HEK293 (cell line): Measurements from ENCODE around the gene NDRG3.

Experiments
- CTCF ChIA-PET: fragments of 350-600 bp; formaldehyde crosslinking; extraction: SDS; loops from one replicate; lab custom pipeline; 2021; ENCODE audit warnings: antibody characterized with exemption; lab: Yijun Ruan, JAX
- POLR2A ChIA-PET: fragments of 300-600 bp; formaldehyde crosslinking; extraction: SDS; loops from one replicate; lab custom pipeline; 2020; ENCODE audit warnings: antibody characterized with exemption, inconsistent platforms; lab: Yijun Ruan, JAX
- H3K27ac ChIP-seq: fragments of 200-500 bp; sonication (Bioruptor generic); 2 replicates; pipeline ENCODE4 v1.5.1; 2014; ENCODE audit warnings: low read depth, low read length, control low read depth, inconsistent platforms; ENCODE audit errors: extremely low read depth
- H3K36me3 ChIP-seq, 2 experiments: fragments of 200-500 bp in 1 of 2; sonication (Bioruptor generic) in 1 of 2; 1 replicate in 1 of 2; 2 replicates in 1 of 2; pipeline ENCODE4 v1.5.1; 2014 to 2017; ENCODE audit warnings: inconsistent platforms in 2 of 2, low read length in 2 of 2; ENCODE audit not compliant: control insufficient read depth in 2 of 2, insufficient read depth in 1 of 2
- H3K4me1 ChIP-seq: fragments of 200-500 bp; sonication (Bioruptor generic); 2 replicates; pipeline ENCODE4 v1.5.1; 2014; ENCODE audit warnings: mild to moderate bottlenecking, low read length, inconsistent platforms; ENCODE audit not compliant: control insufficient read depth, insufficient read depth
- H3K4me3 ChIP-seq: 2 replicates; pipeline ENCODE4 v1.5.1; 2011; ENCODE audit warnings: low read depth, mild to moderate bottlenecking, control low read depth, low read length, moderate library complexity
- H3K9me3 ChIP-seq: fragments of 200-500 bp; sonication (Bioruptor generic); 2 replicates; pipeline ENCODE4 v1.5.1; 2014; ENCODE audit warnings: low read depth, low read length, inconsistent platforms; ENCODE audit not compliant: control insufficient read depth, insufficient read depth
- GLIS1 ChIP-seq: fragments of 450-650 bp; formaldehyde crosslinking; IDR thresholded peaks from 2 replicates; pipeline ENCODE4 v1.5.1; 2016; ENCODE audit warnings: missing biosample characterization, missing genetic modification characterization
- KLF10 ChIP-seq: fragments of 450-650 bp; IDR thresholded peaks from 2 replicates; pipeline ENCODE4 v1.5.1; 2018; ENCODE audit warnings: missing biosample characterization, mild to moderate bottlenecking, missing genetic modification characterization
- WT1 ChIP-seq: fragments of 450-650 bp; formaldehyde crosslinking; IDR thresholded peaks from 2 replicates; pipeline ENCODE4 v1.5.1; 2016; ENCODE audit warnings: missing biosample characterization, missing genetic modification characterization
- ZNF132 ChIP-seq: fragments of 450-650 bp; formaldehyde crosslinking; IDR thresholded peaks from 2 replicates; pipeline ENCODE4 v1.5.1; 2017; ENCODE audit warnings: missing biosample characterization, missing genetic modification characterization, borderline replicate concordance
- ZNF175 ChIP-seq: fragments of 450-650 bp; formaldehyde crosslinking; IDR thresholded peaks from 2 replicates; pipeline ENCODE4 v1.5.1; 2016; ENCODE audit warnings: missing biosample characterization, missing genetic modification characterization
- ZNF544 ChIP-seq: fragments of 450-650 bp; formaldehyde crosslinking; IDR thresholded peaks from 2 replicates; pipeline ENCODE4 v1.5.0; 2017; ENCODE audit warnings: missing biosample characterization, missing genetic modification characterization
- ZNF654 ChIP-seq: fragments of 450-650 bp; formaldehyde crosslinking; IDR thresholded peaks from 2 replicates; pipeline ENCODE4 v1.5.1; 2016; ENCODE audit warnings: low read depth, missing biosample characterization, missing genetic modification characterization
- ZNF660 ChIP-seq: fragments of 450-650 bp; IDR thresholded peaks from 2 replicates; pipeline ENCODE4 v1.5.1; 2018; ENCODE audit warnings: missing biosample characterization, mild to moderate bottlenecking, missing genetic modification characterization
- ZNF791 ChIP-seq: fragments of 450-650 bp; formaldehyde crosslinking; IDR thresholded peaks from 2 replicates; pipeline ENCODE4 v1.5.1; 2016; ENCODE audit warnings: missing biosample characterization, missing genetic modification characterization
- TF ChIP-seq, protein P1 (sequence below): fragments of 450-650 bp; formaldehyde crosslinking; IDR thresholded peaks from 2 replicates; pipeline ENCODE4 v1.5.1; 2016; ENCODE audit warnings: missing biosample characterization, missing genetic modification characterization
- TF ChIP-seq, protein P2 (sequence below): fragments of 450-650 bp; formaldehyde crosslinking; IDR thresholded peaks from 2 replicates; pipeline ENCODE4 v1.5.1; 2017; ENCODE audit warnings: missing biosample characterization, mild to moderate bottlenecking, missing genetic modification characterization, moderate library complexity
- TF ChIP-seq, protein P3 (sequence below): fragments of 450-650 bp; formaldehyde crosslinking; IDR thresholded peaks from 2 replicates; pipeline ENCODE4 v1.5.1; 2016; ENCODE audit warnings: missing biosample characterization, missing genetic modification characterization
- TF ChIP-seq, protein P4 (sequence below): fragments of 450-650 bp; formaldehyde crosslinking; IDR thresholded peaks from 2 replicates; pipeline ENCODE4; 2016; ENCODE audit warnings: missing biosample characterization, missing genetic modification characterization
- TF ChIP-seq, protein P5 (sequence below): fragments of 450-650 bp; formaldehyde crosslinking; IDR thresholded peaks from 2 replicates; pipeline ENCODE4 v1.5.1; 2016; ENCODE audit warnings: missing biosample characterization, missing genetic modification characterization, borderline replicate concordance
- TF ChIP-seq, protein P6 (sequence below): fragments of 450-650 bp; formaldehyde crosslinking; IDR thresholded peaks from 2 replicates; pipeline ENCODE4 v1.5.1; 2016; ENCODE audit warnings: missing biosample characterization, missing genetic modification characterization

Gene NDRG3

DNA sequence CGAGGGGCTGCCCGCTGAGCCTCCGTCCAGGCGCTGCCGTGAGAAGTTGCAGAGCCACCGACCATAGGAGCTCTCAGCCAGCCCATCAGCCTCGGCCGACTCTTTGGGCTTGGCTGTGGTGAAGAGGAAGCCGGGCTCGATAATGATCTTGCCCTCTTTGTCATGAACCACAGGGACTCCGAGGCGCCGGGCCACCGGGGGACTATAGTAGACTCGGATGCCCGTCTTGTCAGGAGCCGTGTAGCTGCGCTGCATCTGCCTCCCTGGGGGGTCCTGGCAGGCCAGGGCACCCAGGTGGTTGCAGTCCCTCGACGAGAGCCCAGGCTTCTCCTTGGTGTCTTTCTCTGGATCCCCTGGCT lies 48.2 kb upstream of the NDRG3 start (continued):
- TF ChIP-seq, protein P1, sequence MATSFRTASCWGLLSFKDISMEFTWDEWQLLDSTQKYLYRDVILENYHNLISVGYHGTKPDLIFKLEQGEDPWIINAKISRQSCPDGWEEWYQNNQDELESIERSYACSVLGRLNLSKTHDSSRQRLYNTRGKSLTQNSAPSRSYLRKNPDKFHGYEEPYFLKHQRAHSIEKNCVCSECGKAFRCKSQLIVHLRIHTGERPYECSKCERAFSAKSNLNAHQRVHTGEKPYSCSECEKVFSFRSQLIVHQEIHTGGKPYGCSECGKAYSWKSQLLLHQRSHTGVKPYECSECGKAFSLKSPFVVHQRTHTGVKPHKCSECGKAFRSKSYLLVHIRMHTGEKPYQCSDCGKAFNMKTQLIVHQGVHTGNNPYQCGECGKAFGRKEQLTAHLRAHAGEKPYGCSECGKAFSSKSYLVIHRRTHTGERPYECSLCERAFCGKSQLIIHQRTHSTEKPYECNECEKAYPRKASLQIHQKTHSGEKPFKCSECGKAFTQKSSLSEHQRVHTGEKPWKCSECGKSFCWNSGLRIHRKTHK (tag by site-specific recombination), result no peak
- TF ChIP-seq ZNF132 (tag by site-specific recombination) (no peak), ZNF175 (no peak), WT1 (no peak), ZNF660 (tag by site-specific recombination) (no peak), KLF10 (tag by site-specific recombination) (no peak)
- TF ChIP-seq, protein P2, sequence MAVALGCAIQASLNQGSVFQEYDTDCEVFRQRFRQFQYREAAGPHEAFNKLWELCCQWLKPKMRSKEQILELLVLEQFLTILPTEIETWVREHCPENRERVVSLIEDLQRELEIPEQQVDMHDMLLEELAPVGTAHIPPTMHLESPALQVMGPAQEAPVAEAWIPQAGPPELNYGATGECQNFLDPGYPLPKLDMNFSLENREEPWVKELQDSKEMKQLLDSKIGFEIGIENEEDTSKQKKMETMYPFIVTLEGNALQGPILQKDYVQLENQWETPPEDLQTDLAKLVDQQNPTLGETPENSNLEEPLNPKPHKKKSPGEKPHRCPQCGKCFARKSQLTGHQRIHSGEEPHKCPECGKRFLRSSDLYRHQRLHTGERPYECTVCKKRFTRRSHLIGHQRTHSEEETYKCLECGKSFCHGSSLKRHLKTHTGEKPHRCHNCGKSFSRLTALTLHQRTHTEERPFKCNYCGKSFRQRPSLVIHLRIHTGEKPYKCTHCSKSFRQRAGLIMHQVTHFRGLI (tag by site-specific recombination), result no peak
- TF ChIP-seq, protein P3, sequence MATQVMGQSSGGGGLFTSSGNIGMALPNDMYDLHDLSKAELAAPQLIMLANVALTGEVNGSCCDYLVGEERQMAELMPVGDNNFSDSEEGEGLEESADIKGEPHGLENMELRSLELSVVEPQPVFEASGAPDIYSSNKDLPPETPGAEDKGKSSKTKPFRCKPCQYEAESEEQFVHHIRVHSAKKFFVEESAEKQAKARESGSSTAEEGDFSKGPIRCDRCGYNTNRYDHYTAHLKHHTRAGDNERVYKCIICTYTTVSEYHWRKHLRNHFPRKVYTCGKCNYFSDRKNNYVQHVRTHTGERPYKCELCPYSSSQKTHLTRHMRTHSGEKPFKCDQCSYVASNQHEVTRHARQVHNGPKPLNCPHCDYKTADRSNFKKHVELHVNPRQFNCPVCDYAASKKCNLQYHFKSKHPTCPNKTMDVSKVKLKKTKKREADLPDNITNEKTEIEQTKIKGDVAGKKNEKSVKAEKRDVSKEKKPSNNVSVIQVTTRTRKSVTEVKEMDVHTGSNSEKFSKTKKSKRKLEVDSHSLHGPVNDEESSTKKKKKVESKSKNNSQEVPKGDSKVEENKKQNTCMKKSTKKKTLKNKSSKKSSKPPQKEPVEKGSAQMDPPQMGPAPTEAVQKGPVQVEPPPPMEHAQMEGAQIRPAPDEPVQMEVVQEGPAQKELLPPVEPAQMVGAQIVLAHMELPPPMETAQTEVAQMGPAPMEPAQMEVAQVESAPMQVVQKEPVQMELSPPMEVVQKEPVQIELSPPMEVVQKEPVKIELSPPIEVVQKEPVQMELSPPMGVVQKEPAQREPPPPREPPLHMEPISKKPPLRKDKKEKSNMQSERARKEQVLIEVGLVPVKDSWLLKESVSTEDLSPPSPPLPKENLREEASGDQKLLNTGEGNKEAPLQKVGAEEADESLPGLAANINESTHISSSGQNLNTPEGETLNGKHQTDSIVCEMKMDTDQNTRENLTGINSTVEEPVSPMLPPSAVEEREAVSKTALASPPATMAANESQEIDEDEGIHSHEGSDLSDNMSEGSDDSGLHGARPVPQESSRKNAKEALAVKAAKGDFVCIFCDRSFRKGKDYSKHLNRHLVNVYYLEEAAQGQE (tag by site-specific recombination), result no peak

DNA sequence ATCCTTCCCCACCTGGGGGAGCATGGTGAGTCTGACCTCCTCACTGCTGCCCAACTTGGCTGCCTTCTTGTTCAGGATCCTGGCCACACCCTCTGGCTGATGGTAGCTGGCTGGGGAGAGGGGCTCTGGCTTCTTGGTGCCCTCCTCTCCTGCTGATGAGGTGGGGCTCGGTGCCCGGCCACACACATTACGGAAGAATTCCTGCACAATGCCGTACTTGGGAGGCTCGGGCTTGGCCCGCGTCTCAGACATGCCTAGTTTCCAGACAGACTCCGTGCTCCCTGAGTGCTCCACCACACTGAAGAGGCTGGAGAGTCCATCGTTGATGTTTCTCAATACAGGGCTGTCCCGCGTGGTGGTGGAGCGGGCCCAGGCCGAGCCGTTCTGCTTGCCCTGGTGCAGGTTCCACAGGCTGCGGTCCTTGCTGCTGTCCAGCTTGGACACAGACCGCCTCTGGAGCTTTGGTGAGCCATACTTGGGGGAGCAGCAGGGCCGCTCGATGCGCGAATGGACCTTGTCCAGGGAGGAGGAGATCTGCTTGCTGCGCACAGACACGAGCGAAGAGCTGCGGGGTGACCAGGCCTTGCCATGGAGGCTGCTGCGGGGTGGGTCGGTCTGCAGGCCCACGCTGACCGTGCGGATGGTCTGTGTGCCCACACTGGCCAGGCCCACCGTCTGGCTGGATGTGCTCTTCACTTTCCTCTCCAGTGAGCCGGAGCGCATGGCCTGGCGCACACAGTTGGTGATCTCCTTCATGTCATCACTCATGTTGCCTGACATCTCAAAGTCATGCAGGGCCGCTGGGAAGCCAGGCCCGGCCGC lies 47.6 kb upstream of the NDRG3 start:
- H3K27ac ChIP-seq, result no peak overlapping the region
- peaks cover 0 to 65% of the 10 kb centered on the region in 2 experiments; a peak in 2 of 3 replicates for H3K36me3 ChIP-seq
- no peak for TF ChIP-seq ZNF544 (tag by site-specific recombination)
- TF ChIP-seq, all 188 proteins: peak for 0
- POLR2A ChIA-PET, result interaction anchor here (2.4 kb wide), 1 partner anchor 20 kb away, joined by 12 read pairs; the partner anchor contains the start of gene DSN1
- CTCF ChIA-PET, result interaction anchor here (0.6 to 2.3 kb wide), 4 partner anchors 15 to 637 kb away, joined by 3 to 12 read pairs (median 4); a partner anchor contains a TSS
- H3K4me3 ChIP-seq, result no peak overlapping the region
- H3K9me3 ChIP-seq, result no peaks in the 10 kb centered on the region
- no peaks in the 10 kb centered on the region for H3K4me1 ChIP-seq

DNA sequence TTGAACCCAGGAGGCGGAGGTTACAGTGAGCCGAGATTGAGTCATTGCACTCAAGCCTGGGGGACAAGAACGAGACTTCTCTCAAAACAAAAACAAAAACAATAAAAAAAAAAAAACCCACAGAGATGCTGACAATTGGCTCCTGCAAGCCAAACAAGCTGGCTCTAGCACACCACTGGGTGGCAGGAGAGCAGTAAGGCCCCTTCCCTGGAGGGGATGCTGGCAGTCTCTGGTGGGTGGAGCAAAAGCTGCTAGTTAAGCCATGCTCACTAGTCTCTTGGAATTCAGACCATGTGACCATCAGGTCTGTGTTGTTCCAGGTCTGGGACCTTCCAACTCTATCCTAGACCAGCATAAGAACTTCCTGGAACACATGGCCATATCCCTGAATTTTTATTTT lies 46.5 kb upstream of the NDRG3 start:
- Histone ChIP-seq H3K4me1 (no peaks in the 10 kb centered on the region), H3K27ac (no peak overlapping the region), H3K9me3 (no peaks in the 10 kb centered on the region), H3K4me3 (no peak overlapping the region), H3K36me3 (peaks cover 0 to 54% of the 10 kb centered on the region in 2 experiments; a peak in 2 of 3 replicates)
- ChIA-PET POLR2A (interaction anchor here (2.4 kb wide), 1 partner anchor 19 kb away, joined by 12 read pairs; the partner anchor contains the start of gene DSN1), CTCF (interaction anchor here (0.6 to 3.4 kb wide), 15 partner anchors 8 to 107 kb away, joined by 3 to 19 read pairs (median 4); partner anchors contain the start of gene DSN1)
- TF ChIP-seq, protein P4, sequence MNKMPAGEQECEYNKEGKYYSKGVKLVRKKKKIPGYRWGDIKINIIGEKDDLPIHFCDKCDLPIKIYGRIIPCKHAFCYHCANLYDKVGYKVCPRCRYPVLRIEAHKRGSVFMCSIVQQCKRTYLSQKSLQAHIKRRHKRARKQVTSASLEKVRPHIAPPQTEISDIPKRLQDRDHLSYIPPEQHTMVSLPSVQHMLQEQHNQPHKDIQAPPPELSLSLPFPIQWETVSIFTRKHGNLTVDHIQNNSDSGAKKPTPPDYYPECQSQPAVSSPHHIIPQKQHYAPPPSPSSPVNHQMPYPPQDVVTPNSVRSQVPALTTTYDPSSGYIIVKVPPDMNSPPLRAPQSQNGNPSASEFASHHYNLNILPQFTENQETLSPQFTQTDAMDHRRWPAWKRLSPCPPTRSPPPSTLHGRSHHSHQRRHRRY (tag by site-specific recombination), result no peak
- peak; percentile 37 for TF ChIP-seq ZNF654
- no peak for TF ChIP-seq ZNF791 (tag by site-specific recombination)
- TF ChIP-seq, protein P5, sequence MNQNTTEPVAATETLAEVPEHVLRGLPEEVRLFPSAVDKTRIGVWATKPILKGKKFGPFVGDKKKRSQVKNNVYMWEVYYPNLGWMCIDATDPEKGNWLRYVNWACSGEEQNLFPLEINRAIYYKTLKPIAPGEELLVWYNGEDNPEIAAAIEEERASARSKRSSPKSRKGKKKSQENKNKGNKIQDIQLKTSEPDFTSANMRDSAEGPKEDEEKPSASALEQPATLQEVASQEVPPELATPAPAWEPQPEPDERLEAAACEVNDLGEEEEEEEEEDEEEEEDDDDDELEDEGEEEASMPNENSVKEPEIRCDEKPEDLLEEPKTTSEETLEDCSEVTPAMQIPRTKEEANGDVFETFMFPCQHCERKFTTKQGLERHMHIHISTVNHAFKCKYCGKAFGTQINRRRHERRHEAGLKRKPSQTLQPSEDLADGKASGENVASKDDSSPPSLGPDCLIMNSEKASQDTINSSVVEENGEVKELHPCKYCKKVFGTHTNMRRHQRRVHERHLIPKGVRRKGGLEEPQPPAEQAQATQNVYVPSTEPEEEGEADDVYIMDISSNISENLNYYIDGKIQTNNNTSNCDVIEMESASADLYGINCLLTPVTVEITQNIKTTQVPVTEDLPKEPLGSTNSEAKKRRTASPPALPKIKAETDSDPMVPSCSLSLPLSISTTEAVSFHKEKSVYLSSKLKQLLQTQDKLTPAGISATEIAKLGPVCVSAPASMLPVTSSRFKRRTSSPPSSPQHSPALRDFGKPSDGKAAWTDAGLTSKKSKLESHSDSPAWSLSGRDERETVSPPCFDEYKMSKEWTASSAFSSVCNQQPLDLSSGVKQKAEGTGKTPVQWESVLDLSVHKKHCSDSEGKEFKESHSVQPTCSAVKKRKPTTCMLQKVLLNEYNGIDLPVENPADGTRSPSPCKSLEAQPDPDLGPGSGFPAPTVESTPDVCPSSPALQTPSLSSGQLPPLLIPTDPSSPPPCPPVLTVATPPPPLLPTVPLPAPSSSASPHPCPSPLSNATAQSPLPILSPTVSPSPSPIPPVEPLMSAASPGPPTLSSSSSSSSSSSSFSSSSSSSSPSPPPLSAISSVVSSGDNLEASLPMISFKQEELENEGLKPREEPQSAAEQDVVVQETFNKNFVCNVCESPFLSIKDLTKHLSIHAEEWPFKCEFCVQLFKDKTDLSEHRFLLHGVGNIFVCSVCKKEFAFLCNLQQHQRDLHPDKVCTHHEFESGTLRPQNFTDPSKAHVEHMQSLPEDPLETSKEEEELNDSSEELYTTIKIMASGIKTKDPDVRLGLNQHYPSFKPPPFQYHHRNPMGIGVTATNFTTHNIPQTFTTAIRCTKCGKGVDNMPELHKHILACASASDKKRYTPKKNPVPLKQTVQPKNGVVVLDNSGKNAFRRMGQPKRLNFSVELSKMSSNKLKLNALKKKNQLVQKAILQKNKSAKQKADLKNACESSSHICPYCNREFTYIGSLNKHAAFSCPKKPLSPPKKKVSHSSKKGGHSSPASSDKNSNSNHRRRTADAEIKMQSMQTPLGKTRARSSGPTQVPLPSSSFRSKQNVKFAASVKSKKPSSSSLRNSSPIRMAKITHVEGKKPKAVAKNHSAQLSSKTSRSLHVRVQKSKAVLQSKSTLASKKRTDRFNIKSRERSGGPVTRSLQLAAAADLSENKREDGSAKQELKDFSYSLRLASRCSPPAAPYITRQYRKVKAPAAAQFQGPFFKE (tag by site-specific recombination), result no peak
- peak; percentile 47; the same call in 1 of the 2 replicates for TF ChIP-seq GLIS1 (tag by site-specific recombination)
- TF ChIP-seq, protein P6, sequence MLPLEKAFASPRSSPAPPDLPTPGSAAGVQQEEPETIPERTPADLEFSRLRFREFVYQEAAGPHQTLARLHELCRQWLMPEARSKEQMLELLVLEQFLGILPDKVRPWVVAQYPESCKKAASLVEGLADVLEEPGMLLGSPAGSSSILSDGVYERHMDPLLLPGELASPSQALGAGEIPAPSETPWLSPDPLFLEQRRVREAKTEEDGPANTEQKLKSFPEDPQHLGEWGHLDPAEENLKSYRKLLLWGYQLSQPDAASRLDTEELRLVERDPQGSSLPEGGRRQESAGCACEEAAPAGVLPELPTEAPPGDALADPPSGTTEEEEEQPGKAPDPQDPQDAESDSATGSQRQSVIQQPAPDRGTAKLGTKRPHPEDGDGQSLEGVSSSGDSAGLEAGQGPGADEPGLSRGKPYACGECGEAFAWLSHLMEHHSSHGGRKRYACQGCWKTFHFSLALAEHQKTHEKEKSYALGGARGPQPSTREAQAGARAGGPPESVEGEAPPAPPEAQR (tag by site-specific recombination), result no peak
